ENCODE measurements around the gene C2.

Gene C2

GRCh38 chr6:31881136-31881859 is 46.2 kb upstream of the C2 start:
- no peak for TF ChIP-seq CTCF (IDR thresholded peaks at IDR 0.05; ENCODE audit: low read depth, low read length, missing control alignments)
- H3K4me3 ChIP-seq (ENCODE audit: low read depth, low read length), result no peak overlapping the region
- DNase-seq (ENCODE audit: low read depth), result no peak

- no peak for DNase-seq (ENCODE audit: low read depth)
- H3K4me3 ChIP-seq (ENCODE audit: low read depth, low read length), result no peak overlapping the region
Observed at GRCh38 chr6:31882344-31882743, 45.2 kb upstream of the C2 start.

GRCh38 chr6:31883676-31884075 is 43.8 kb upstream of the C2 start:
- no peak for DNase-seq (ENCODE audit: low read depth)
- TF ChIP-seq CTCF (IDR thresholded peaks at IDR 0.05; ENCODE audit: low read depth, low read length, missing control alignments), result no peak
- H3K4me3 ChIP-seq (ENCODE audit: low read depth, low read length), result no peak overlapping the region

More at GRCh38 chr6:31882344-31882743, 45.2 kb upstream of the C2 start:
- TF ChIP-seq CTCF (IDR thresholded peaks at IDR 0.05; ENCODE audit: low read depth, low read length, missing control alignments), result no peak

- no peak overlapping the region for H3K4me3 ChIP-seq (ENCODE audit: low read depth, low read length)
- no peak for DNase-seq (ENCODE audit: low read depth)
- TF ChIP-seq CTCF (IDR thresholded peaks at IDR 0.05; ENCODE audit: low read depth, low read length, missing control alignments), result no peak
Observed at GRCh38 chr6:31884528-31885035, 42.9 kb upstream of the C2 start.

- DNase-seq (ENCODE audit: low read depth), result no peak
- no peak for TF ChIP-seq CTCF (IDR thresholded peaks at IDR 0.05; ENCODE audit: low read depth, low read length, missing control alignments)
- no peak overlapping the region for H3K4me3 ChIP-seq (ENCODE audit: low read depth, low read length)
Observed at GRCh38 chr6:31886541-31886991, 41.0 kb upstream of the C2 start.

GRCh38 chr6:31887173-31888007 is 40.1 kb upstream of the C2 start:
- H3K4me3 ChIP-seq (ENCODE audit: low read depth, low read length), result no peak overlapping the region
- no peak for TF ChIP-seq CTCF (IDR thresholded peaks at IDR 0.05; ENCODE audit: low read depth, low read length, missing control alignments)
- no peak for DNase-seq (ENCODE audit: low read depth)

Data from GM12864 (cell line).